Stimulated activated memory B cell treated with anti-CD40 and anti-IgM and Interleukin-4, amounts not matched to agents 10 μg/mL and 1 μg/mL and 100 μg/mL, for 72 hours (primary cell): ENCODE data around the gene EMC8.
A peak's percentile ranks its signal among the peaks of the same experiment; 100 is the strongest.
"Not testable (repeated sequence)": the region's sequence is repeated elsewhere in the genome, so short reads cannot be mapped to it uniquely, and the experiment has no call there.

Source experiments
- ATAC-seq: fragments of 150-1000 bp; cut with Tn5 transposase; 2 replicates; pipeline ENCODE4 v1.10.0; 2021
- H3K27ac Mint-ChIP-seq: one replicate; pipeline ENCODE4 v1.8.0; 2022; ENCODE audit warnings: mild to moderate bottlenecking, mixed read lengths
- H3K27me3 Mint-ChIP-seq: one replicate; pipeline ENCODE4 v1.8.0; 2022; ENCODE audit warnings: mixed read lengths
- H3K36me3 Mint-ChIP-seq: one replicate; pipeline ENCODE4 v1.8.0; 2022; ENCODE audit warnings: mixed read lengths
- H3K4me1 Mint-ChIP-seq: one replicate; pipeline ENCODE4 v1.8.0; 2022; ENCODE audit warnings: mixed read lengths
- H3K4me3 Mint-ChIP-seq: one replicate; pipeline ENCODE4 v1.8.0; 2022; ENCODE audit warnings: mild to moderate bottlenecking, moderate library complexity, mixed read lengths
- H3K9me3 Mint-ChIP-seq: one replicate; pipeline ENCODE4 v1.8.0; 2022; ENCODE audit warnings: mixed read lengths

Gene EMC8

DNA sequence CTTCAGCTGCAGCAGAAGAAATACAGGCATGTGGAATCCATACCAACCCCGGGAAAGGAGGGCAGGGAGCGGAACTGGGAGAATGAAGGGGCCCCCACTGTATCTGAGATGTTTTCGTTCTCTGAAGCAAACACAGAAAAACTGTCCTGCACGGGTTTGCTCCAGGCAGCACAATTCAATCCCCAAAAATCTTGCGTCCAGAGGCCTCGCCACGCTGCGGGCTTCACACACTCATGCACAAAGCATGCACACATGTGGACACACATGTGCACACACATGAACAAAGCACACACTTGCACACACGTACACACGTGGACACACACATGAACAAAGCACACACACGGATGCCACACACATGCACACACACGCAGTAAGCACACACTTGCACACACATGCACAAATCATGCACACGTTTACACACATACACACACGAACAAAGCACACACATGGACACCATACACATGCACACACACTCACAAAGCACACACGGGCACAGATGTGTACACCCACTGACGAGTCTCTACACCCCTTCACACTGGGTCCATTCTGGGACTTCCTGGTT, 27.4 kb upstream of the EMC8 start:
- peaks cover 39% of the 10 kb centered on the region for H3K4me1 Mint-ChIP-seq
- H3K9me3 Mint-ChIP-seq = peaks cover 6% of the 10 kb centered on the region
- H3K36me3 Mint-ChIP-seq = peaks cover 13% of the 10 kb centered on the region
- no peak overlapping the region for H3K4me3 Mint-ChIP-seq
- peak overlapping the region; percentile 15 for H3K27ac Mint-ChIP-seq
- no peak for ATAC-seq
- no peaks in the 10 kb centered on the region for H3K27me3 Mint-ChIP-seq

DNA sequence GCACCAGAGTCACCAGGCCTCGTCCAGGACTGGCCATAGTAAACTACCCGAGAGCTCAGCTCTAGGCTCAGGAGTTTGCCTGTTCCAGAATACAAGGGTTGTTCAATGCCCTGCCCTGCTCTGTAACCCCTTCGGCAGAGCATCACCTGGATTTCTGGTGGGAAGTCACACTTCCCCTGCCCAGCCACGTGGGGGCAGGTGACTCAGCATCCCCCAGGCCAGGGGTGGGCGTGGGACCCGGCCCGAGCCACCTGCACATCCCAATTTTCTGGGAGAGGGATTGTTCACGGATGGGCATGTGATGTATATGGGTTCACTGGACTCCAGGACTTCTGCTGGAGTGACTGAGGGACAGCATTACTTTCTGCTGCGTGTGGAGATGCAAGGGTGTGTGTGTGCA, 26.0 kb upstream of the EMC8 start:
- Mint-ChIP-seq H3K4me1 (peaks cover 36% of the 10 kb centered on the region), H3K27me3 (no peaks in the 10 kb centered on the region), H3K27ac (peak overlapping the region; percentile 15), H3K9me3 (peaks cover 6% of the 10 kb centered on the region), H3K36me3 (peaks cover 7% of the 10 kb centered on the region), H3K4me3 (no peak overlapping the region)
- no peak for ATAC-seq

- H3K4me3 Mint-ChIP-seq = no peak overlapping the region
- H3K27ac Mint-ChIP-seq = peak overlapping the region; percentile 15
- no peaks in the 10 kb centered on the region for H3K27me3 Mint-ChIP-seq
- H3K4me1 Mint-ChIP-seq = peaks cover 34% of the 10 kb centered on the region
- H3K36me3 Mint-ChIP-seq = peaks cover 7% of the 10 kb centered on the region
- H3K9me3 Mint-ChIP-seq = peaks cover 6% of the 10 kb centered on the region
- no peak for ATAC-seq
Observed at GRCh38 chr16:85824161-85825135, 25.1 kb upstream of the EMC8 start.

DNA sequence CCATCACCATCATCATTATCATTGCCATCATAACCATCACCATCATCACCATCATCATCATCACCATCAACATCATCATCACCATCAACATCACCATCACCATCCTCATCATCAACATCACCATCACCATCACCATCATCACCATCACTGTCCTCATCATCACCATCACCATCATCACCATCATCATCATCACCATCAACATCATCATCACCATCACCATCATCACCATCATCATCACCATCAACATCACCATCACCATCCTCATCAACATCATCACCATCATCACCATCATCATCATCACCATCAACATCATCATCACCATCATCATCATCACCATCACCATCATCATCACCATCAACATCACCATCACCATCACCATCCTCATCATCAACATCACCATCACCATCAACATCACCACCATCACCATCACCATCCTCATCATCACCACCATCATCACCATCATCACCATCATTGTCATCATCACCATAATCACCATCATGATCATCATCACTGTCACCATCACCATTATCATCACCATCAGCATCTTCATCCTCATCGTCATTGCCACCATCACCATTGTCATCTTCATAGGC, 24.1 kb upstream of the EMC8 start:
- ATAC-seq = no peak
- Mint-ChIP-seq H3K27ac (no peak overlapping the region), H3K4me1 (peaks cover 29% of the 10 kb centered on the region), H3K36me3 (no peaks in the 10 kb centered on the region), H3K9me3 (no peaks in the 10 kb centered on the region), H3K27me3 (no peaks in the 10 kb centered on the region), H3K4me3 (no peak overlapping the region)

DNA sequence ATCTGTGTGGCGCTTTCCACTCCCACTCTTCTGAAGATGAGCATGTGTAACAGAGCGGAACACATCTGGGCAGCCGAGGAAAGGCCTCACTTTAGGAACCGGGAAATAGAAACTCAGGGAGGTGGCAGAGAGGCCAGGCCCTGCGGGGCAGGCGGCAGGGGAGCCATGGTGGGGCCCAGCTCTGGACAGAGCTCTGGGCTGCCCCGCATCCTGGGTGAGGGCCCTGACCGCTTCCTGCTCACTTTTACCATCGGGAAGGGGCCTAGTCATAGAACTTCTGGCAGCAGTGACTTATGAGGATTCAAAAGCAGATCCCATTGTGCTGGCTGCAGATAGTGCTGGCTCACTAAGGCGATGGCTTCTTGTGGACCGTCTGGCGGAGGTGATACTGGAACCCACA, 22.8 kb upstream of the EMC8 start:
- Mint-ChIP-seq H3K27ac (peak overlapping the region; percentile 57), H3K4me1 (peaks cover 28% of the 10 kb centered on the region), H3K4me3 (no peak overlapping the region), H3K36me3 (no peaks in the 10 kb centered on the region), H3K27me3 (no peaks in the 10 kb centered on the region), H3K9me3 (no peaks in the 10 kb centered on the region)
- ATAC-seq = no peak

GRCh38 chr16:85821390-85822135, 22.2 kb upstream of the EMC8 start:
- H3K27me3 Mint-ChIP-seq = no peaks in the 10 kb centered on the region
- H3K27ac Mint-ChIP-seq = peak overlapping the region; percentile 57
- no peaks in the 10 kb centered on the region for H3K9me3 Mint-ChIP-seq
- peaks cover 28% of the 10 kb centered on the region for H3K4me1 Mint-ChIP-seq
- no peaks in the 10 kb centered on the region for H3K36me3 Mint-ChIP-seq
- peak; percentile 94 for ATAC-seq
- no peak overlapping the region for H3K4me3 Mint-ChIP-seq

GRCh38 chr16:85820604-85821372, 21.4 kb upstream of the EMC8 start:
- H3K27ac Mint-ChIP-seq = peak overlapping the region; percentile 57
- H3K4me3 Mint-ChIP-seq = no peak overlapping the region
- no peaks in the 10 kb centered on the region for H3K27me3 Mint-ChIP-seq
- H3K9me3 Mint-ChIP-seq = no peaks in the 10 kb centered on the region
- peaks cover 21% of the 10 kb centered on the region for H3K4me1 Mint-ChIP-seq
- no peak for ATAC-seq
- no peaks in the 10 kb centered on the region for H3K36me3 Mint-ChIP-seq

DNA sequence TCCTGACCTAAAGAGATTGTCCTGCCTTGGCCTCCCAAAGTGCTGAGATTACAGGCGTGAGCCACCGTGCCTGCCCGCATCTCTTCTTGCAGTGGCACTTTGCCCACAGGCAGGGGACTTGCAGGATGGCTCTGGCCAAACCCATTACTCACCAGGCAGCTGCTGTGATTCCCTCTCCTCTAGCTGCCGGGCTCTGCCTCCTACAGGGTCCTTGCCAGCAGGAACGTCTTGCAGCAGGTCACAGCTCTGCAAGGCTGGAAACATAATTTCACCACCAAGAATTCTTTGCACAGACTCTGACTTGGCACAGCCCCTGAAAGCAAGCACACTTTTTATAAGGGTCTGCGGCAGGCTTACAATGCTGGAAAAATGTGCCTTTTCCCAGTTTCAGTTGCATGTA, 20.4 kb upstream of the EMC8 start:
- Mint-ChIP-seq H3K9me3 (no peaks in the 10 kb centered on the region), H3K27me3 (peaks cover under 1% of the 10 kb centered on the region), H3K4me1 (peaks cover 21% of the 10 kb centered on the region), H3K36me3 (no peaks in the 10 kb centered on the region), H3K4me3 (no peak overlapping the region), H3K27ac (no peak overlapping the region)
- ATAC-seq = no peak

GRCh38 chr16:85819245-85819644, 19.9 kb upstream of the EMC8 start:
- no peaks in the 10 kb centered on the region for H3K9me3 Mint-ChIP-seq
- peaks cover 21% of the 10 kb centered on the region for H3K4me1 Mint-ChIP-seq
- H3K36me3 Mint-ChIP-seq = no peaks in the 10 kb centered on the region
- H3K27me3 Mint-ChIP-seq = peaks cover 6% of the 10 kb centered on the region
- ATAC-seq = peak; percentile 71
- no peak overlapping the region for H3K27ac Mint-ChIP-seq
- H3K4me3 Mint-ChIP-seq = no peak overlapping the region

GRCh38 chr16:85817195-85817594, 17.9 kb upstream of the EMC8 start:
- ATAC-seq, H3K9me3 Mint-ChIP-seq, H3K27ac Mint-ChIP-seq, H3K4me3 Mint-ChIP-seq, H3K36me3 Mint-ChIP-seq: not testable (repeated sequence)
- Mint-ChIP-seq H3K4me1 (peaks cover 21% of the 10 kb centered on the region), H3K27me3 (peaks cover 17% of the 10 kb centered on the region)

DNA sequence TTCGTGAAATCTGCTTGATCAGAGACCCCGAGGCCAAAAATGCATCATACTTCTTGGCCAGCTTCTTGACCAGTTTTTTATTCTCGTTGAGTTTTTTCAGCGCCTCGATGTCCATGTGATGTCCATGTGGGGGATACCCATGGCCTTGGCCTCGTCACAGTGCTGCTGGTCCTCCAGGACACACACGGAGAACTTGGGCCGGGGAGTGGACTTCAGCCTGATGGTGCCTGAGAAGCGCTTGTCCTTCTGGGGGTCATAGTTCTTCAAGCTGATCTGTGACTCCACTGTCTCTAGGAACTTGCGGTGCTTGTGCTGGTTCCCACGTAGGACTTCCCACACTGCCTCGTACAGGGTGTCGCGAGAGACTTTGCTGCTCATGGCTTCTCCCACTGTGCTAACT, 16.8 kb upstream of the EMC8 start:
- no peak for ATAC-seq
- Mint-ChIP-seq H3K36me3 (no peaks in the 10 kb centered on the region), H3K27me3 (peaks cover 27% of the 10 kb centered on the region), H3K9me3 (no peaks in the 10 kb centered on the region), H3K4me3 (no peak overlapping the region), H3K4me1 (peaks cover 11% of the 10 kb centered on the region), H3K27ac (no peak overlapping the region)

DNA sequence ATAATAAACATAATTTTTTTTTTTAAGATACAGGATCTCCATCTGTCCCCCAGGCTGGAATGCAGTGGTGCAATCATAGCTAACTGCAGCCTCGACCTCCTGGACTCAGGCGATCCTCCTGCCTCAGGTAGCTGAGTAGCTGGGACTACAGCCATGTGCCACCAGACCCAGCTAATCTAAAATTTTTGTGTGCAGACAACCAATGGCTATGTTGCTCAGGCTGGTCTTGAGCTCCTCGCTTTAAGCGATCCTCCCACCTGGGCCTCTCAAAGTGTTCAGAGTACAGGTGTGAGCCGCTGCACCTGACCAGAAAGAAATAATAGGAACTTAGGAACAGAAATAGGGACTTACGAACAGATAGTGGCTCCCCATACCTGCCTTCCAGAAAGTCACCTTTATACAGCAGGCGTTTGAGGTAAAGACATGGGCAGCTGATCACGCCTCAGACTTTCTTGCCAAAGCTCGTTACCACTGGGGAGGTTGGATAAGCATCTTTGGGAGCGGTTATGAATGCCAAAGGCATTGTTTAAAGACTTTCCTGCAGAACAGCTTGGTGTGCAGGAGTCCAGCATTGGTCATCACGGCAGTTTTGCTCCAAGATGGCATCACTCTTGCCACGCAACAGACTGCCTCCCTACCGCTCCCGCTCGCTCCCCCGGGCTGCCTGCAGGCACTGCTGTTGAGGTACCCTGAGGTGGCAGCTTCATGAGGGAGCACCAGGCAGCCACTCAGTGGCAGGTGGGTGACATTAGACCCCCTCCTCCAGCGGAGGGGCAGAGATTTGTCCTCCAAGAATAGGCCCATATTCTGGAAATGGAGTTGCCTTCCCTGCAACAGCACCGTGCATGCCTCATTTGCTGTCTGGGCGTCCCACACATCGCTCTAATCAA, 13.7 kb upstream of the EMC8 start:
- Mint-ChIP-seq H3K27ac (no peak overlapping the region), H3K36me3 (peaks cover 9% of the 10 kb centered on the region), H3K9me3 (no peaks in the 10 kb centered on the region), H3K4me3 (no peak overlapping the region), H3K4me1 (no peaks in the 10 kb centered on the region), H3K27me3 (peaks cover 30% of the 10 kb centered on the region)
- ATAC-seq = no peak

DNA sequence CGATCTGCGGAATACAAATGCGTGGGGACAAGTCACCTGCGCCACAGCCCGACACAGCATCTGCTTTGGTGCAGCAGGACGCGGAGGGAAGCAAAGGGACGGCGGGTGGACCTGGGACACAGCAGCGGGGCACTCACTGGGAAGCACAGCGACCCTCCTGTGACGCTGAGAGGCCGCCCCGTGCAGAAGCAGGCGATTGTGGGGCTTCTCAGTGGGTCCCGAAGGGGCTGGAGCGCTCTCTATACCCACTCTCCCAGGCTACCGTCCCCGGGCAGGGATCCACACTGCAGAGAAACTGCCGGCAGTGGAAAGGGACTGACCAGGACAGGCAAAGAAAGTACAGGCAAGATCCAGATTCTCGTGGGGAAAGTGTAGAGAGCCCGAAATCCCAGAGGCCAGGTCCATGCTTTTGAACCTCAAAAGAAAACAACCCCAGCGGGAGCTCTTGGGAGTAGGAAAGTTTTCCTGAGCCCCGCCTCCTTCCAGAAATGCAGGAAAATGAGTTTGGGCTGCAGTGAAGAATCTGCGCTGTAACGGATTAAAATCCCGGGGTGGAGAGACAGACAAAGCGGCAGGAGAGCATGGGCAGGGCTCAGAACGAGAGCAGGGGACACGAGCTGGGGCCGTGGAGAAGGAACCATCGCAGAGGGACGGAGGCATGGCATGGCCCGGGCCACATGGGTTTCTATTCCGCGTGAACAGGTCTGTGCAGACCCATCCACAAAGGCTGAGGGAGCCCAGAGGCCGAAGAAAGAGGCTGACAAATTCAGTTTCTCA, 12.9 kb upstream of the EMC8 start:
- Mint-ChIP-seq H3K4me1 (no peaks in the 10 kb centered on the region), H3K9me3 (no peaks in the 10 kb centered on the region), H3K36me3 (peaks cover 9% of the 10 kb centered on the region), H3K27me3 (peaks cover 30% of the 10 kb centered on the region), H3K4me3 (no peak overlapping the region), H3K27ac (no peak overlapping the region)
- ATAC-seq = no peak
